Large intestine (tissue), 3 donors: ENCODE results near the gene TRIM50. TPM values are rescaled to one million over a fixed set of nuclear protein-coding genes. Genes with fewer than 3 reads are reported as not detected.
"Not testable (repeated sequence)": the region's sequence is repeated elsewhere in the genome, so short reads cannot be mapped to it uniquely, and the experiment has no call there.

Experiments
- DNase-seq, 2 donors: peaks; one replicate each; pipeline versions ENCODE4 v3.0.0 to v3.0.0-alpha.2; 2013
- H3K27ac ChIP-seq: one replicate; pipeline ENCODE4 v1.5.1; 2013; ENCODE audit warnings: low read length
- H3K27me3 ChIP-seq: 2 replicates; pipeline ENCODE4 v1.6.1; 2013; ENCODE audit warnings: low read length; ENCODE audit not compliant: control insufficient read depth, insufficient read depth
- H3K36me3 ChIP-seq: 2 replicates; pipeline ENCODE4 v1.6.1; 2013; ENCODE audit warnings: low read length; ENCODE audit not compliant: control insufficient read depth, insufficient read depth
- H3K4me1 ChIP-seq: one replicate; pipeline ENCODE4 v1.6.1; 2013; ENCODE audit warnings: low read length; ENCODE audit not compliant: control insufficient read depth, insufficient read depth
- H3K4me3 ChIP-seq: one replicate; pipeline ENCODE4 v1.5.1; 2013; ENCODE audit warnings: low read length
- H3K9me3 ChIP-seq: one replicate; pipeline ENCODE4 v1.6.1; 2013; ENCODE audit warnings: mild to moderate bottlenecking, low read depth, low read length, moderate library complexity; ENCODE audit not compliant: control insufficient read depth
- WGBS: methylation state at CpG from one replicate; pipeline ENCODE4 v1.1.5; 2013; ENCODE audit warnings: low lambda C conversion rate; ENCODE audit not compliant: insufficient coverage; 5-methylcytosine and 5-hydroxymethylcytosine counted together
- polyA plus RNA-seq: library from polyadenylated mRNA; unstranded; fragments of 120-200 nt; gene quantifications from one replicate; pipeline ENCODE4 v1.2.1, GENCODE V29; 2013

The TRIM50 gene
- polyA plus RNA-seq, 1 donor = 0.42 TPM

DNA sequence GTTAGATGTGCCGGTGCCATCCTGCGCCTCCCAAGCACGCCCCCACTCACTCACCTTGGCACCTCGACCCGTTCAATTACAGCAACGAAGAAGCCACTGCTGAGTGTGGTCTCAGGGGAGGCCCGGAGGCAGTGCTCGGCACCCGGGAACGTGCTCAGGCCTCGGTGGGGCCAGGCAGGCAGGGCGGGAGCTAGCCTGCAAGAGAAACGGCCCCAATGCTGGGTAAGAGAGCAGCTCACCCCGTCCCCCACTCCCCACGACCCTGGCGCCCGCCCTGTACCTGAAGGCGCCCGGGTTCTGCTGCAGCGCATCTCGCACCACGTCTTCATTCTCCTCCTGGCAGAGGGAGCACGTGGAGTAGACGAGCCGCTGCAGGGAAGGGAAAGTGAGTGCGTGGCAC lies 24.3 kb downstream of the TRIM50 start:
- Histone ChIP-seq H3K27me3 (no peaks in the 10 kb centered on the region), H3K27ac (no peak overlapping the region), H3K4me1 (peaks cover 4% of the 10 kb centered on the region), H3K4me3 (no peak overlapping the region), H3K9me3 (no peaks in the 10 kb centered on the region), H3K36me3 (peaks cover 17% of the 10 kb centered on the region)
- no CpG with 5 or more reads among the region's 26 CpGs for WGBS
- no peak for DNase-seq

DNA sequence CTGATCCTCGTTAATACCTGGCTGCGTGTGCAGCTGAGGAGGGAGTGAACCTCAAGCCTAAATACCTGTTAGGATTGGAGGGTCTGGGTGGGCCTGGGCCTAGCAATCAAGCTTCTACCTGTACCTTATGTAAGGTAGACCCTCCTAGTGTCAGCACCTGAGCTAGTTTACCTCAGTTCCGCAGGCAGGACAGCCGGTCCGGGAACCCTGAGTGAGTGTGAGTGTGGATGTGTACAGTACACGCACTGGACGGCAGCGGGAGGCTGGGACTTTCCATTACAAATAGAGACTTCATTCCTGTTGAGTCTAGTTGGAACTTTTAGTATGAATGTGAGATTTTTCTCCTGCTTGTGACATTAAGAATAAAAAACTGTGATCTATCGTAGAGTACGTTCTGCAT lies 25.0 kb downstream of the TRIM50 start:
- DNase-seq, H3K4me3 ChIP-seq, H3K27me3 ChIP-seq, H3K27ac ChIP-seq, H3K9me3 ChIP-seq, H3K4me1 ChIP-seq: not testable (repeated sequence)
- peaks cover 17% of the 10 kb centered on the region for H3K36me3 ChIP-seq
- WGBS = no CpG with 5 or more reads among the region's 10 CpGs

DNA sequence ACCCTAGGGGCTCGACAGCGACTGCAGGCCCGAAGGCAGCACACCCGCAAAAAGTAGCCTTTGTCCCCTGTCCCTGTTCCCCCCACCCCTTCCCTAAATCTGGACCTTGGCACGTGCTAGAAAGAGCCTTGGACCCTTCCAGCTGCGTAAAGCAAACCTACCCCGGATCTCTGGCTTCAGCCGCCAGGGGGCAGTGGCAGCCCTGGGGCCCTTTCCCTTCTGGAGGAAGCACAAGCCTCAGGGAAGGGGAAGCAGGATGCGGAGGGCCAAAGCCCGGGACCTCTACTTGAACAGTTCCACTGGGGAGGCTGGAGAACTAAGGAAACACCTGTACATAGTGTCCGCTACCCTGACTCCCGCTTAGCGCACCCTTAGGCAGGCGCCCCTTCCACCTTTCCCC lies 26.8 kb downstream of the TRIM50 start:
- no CpG with 5 or more reads among the region's 14 CpGs for WGBS
- peaks cover 14% of the 10 kb centered on the region for H3K36me3 ChIP-seq
- not testable (repeated sequence) for H3K4me3 ChIP-seq, H3K27me3 ChIP-seq, DNase-seq, H3K27ac ChIP-seq, H3K9me3 ChIP-seq, H3K4me1 ChIP-seq

DNA sequence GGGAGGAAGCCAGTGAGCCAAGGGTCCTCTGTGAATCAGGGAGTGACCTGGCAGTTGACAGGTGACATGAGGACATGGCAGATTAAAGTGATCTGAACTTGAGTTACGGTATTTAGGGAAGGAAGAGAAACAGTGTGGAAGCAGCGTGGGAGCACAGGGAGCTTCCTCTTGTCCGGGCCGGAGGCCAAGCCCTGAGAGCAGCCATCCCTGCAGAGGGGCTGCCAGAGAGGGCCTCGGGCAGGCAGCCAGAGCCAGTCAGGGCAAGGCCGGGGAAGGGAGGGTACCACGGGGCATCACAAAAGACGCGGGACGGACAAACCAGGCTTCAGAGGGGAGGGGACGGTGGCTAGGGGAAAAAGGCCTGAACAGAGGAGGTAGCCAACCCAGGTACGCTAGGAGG lies 28.1 kb downstream of the TRIM50 start:
- not testable (repeated sequence) for H3K4me1 ChIP-seq, H3K9me3 ChIP-seq, H3K27me3 ChIP-seq, H3K27ac ChIP-seq, DNase-seq, H3K4me3 ChIP-seq
- no CpG with 5 or more reads among the region's 12 CpGs for WGBS
- H3K36me3 ChIP-seq = peaks cover 11% of the 10 kb centered on the region

DNA sequence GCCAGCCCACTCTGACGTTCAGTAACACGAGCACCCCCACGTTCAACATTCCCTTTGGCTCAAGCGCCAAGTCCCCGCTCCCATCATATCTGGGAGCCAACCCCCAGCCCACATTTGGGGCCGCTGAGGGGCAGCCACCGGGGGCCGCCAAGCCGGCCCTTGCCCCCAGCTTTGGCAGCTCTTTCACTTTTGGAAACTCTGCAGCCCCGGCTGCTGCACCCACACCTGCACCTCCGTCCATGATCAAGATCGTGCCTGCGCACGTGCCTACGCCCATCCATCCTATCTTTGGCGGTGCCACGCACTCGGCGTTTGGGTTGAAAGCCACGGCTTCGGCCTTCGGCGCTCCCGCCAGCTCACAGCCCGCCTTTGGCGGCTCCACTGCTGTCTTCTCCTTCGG lies 30.2 kb downstream of the TRIM50 start:
- not testable (repeated sequence) for H3K36me3 ChIP-seq, H3K9me3 ChIP-seq, DNase-seq, H3K4me1 ChIP-seq, H3K4me3 ChIP-seq, H3K27me3 ChIP-seq, H3K27ac ChIP-seq
- no CpG with 5 or more reads among the region's 27 CpGs for WGBS

DNA sequence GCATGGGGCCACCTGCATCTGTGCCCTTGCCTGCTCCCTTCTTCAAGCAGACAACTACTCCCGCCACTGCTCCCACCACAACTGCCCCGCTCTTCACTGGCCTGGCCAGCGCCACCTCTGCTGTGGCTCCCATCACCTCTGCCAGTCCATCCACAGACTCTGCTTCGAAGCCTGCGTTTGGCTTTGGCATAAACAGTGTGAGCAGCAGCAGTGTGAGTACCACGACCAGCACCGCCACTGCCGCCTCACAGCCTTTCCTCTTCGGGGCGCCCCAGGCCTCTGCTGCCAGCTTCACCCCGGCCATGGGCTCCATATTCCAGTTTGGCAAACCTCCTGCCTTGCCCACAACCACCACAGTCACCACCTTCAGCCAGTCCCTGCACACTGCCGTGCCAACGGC lies 30.6 kb downstream of the TRIM50 start:
- H3K36me3 ChIP-seq, H3K4me1 ChIP-seq, H3K9me3 ChIP-seq, DNase-seq, H3K27me3 ChIP-seq, H3K27ac ChIP-seq, H3K4me3 ChIP-seq: not testable (repeated sequence)
- WGBS = no CpG with 5 or more reads among the region's 13 CpGs

DNA sequence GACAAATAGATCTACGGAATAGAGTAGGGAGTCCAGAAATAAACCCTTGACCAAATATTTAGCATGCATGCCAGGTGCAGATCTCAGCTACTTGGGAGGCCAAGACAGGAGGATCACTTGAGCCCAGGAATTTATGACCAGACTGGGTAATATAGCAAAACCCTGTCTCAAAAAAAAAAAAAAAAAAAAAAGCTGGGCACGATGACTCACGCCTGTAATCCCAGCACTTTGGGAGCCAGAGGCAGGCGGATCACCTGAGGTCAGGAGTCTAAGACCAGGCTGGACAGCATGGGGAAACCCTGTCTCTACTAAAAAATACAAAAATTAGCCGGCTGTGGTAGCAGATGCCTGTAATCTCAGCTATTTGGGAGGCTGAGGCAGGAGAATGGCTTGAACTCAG lies 50.7 kb downstream of the TRIM50 start:
- H3K36me3 ChIP-seq, H3K9me3 ChIP-seq, H3K27me3 ChIP-seq, H3K4me3 ChIP-seq, H3K27ac ChIP-seq, H3K4me1 ChIP-seq, DNase-seq: not testable (repeated sequence)
- WGBS = no CpG with 5 or more reads among the region's 5 CpGs

DNA sequence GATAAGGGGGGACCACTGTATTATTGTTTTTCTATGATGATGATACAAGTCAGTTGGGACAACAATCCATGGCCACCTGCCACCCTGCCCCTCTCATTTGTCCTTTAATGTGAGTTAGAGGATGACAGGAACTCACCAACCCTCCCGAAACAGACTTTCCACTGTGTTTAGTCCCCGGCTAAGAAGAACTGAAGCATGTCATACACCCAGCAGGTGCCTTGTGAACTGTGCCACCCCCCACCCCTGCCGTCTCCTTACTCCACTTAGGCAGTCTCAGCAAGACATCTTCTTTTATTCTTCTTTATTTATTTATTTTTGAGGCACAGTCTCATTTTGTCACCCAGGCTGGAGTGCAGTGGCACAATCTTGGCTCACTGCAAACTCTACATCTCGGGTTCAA lies 60.1 kb downstream of the TRIM50 start:
- DNase-seq, H3K36me3 ChIP-seq, H3K4me3 ChIP-seq, H3K4me1 ChIP-seq, H3K27me3 ChIP-seq, H3K9me3 ChIP-seq, H3K27ac ChIP-seq: not testable (repeated sequence)
- no CpG with 5 or more reads among the region's 4 CpGs for WGBS

DNA sequence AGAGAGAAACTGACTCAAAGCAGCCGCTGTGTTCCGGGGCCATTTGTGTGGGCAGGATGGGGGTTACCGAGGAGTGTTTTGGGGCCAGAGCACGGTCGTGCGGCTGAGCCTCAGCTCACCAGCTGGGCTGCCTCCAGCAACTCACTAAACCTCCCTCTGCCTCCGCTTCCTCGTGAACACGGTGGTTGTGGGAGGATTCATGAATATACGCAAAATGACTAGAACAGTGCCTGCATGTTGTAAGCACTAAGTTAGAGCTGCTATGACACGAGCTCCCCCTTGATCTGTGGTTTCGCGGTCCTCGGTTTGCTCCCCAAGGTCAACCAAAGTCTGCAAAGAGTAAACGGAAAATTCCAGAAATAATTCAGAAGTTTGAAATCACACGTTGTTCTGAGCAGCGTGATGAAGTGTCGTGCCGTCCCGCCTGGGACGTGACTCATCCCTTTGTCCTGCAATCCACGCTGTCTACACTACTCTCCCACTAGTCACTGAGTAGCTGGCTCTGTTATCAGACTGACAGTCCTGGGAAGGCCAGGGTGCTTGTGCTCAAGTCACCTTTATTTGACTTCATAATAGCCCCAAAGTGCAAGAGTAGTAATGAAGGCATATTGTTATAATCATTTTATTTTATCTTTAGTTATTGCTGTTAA lies 61.0 kb downstream of the TRIM50 start:
- no CpG with 5 or more reads among the region's 22 CpGs for WGBS
- not testable (repeated sequence) for DNase-seq, H3K4me3 ChIP-seq, H3K27me3 ChIP-seq, H3K9me3 ChIP-seq, H3K4me1 ChIP-seq, H3K27ac ChIP-seq, H3K36me3 ChIP-seq
